Limb (tissue), 2 donors: ENCODE measurements around the gene GTSE1.
A peak's percentile ranks its signal among the peaks of the same experiment; 100 is the strongest.
"Not testable (repeated sequence)": the region's sequence is repeated elsewhere in the genome, so short reads cannot be mapped to it uniquely, and the experiment has no call there.

Source experiments
- DNase-seq, 2 donors: peaks; one replicate each; pipeline ENCODE4 v3.0.0-alpha.2; 2016; ENCODE audit errors: extremely low spot score in 2 of 2

The GTSE1 gene

GRCh38 chr22:46293577-46294260, 3.0 kb upstream of the GTSE1 start:
- peak in 1 of 2 donors; percentile 27 for DNase-seq

GRCh38 chr22:46294784-46295183, 1.9 kb upstream of the GTSE1 start:
- no peak for DNase-seq

DNA sequence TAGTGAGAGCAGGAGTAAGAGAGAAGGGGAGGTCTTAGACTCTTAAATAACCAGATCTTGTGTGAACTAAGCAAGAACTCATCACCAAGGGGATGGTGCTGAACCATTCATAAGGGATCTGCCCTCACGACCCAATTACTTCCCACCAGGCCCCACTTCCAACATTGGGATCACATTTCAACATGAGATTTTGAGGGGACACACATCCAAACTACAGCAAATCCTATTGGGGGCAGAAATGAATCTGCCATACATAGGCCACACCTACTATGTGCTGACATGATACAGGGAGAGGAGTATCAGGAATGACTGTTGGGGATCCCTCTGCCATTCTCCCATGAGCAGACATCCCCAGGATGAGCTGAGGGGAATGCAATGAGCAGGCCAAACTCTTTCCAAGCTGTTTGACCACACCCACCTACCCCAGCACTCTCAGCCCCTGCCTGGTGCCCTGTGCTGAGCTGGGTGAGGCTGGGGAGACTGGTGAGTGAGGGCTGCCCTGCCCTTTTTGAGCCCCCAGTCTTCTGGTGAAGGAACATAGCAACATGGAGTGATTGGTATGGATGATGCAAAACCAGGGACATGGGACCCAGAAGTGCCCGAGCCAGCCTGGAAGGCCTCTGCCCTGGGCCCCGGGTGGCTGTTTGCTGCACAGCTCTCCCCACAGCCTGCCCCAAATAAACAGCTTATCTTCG, 1.2 kb upstream of the GTSE1 start:
- DNase-seq = no peak

GRCh38 chr22:46297151-46297812, 612 bp downstream of the GTSE1 start:
- DNase-seq = no peak

GRCh38 chr22:46299101-46299500, 2.4 kb downstream of the GTSE1 start:
- DNase-seq = no peak

GRCh38 chr22:46300491-46300890, 3.8 kb downstream of the GTSE1 start:
- DNase-seq = no peak

DNA sequence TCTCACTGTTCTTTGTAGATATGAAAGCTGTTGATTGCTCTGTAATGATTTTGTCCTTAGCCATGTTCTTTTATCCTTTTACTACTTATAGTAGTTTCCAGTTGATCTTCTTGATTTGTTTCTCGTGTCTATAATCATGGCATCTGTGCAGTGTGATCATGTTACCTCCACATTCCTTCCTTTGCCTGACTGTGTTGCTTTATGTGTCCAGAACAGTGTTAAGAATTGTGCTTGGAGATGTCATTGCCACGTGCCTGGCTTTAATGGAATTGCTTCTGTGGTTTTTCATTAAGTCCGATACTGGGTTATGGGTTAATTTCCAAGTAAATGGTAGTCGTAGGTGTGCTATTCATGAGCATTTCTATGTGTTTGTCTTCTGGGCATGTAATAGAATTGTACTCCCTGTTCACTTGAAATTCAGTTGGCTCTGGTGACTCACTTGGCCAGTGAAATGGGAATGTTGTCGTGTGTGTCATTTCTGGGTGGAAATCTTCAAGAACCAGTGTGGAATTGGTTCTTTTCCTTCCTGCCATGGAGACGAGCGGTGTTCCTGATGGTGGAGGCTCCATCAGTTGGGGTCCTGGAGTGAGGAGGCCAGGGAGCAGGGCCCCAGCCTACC, 6.8 kb downstream of the GTSE1 start:
- DNase-seq = no peak

- no peak for DNase-seq
Observed at GRCh38 chr22:46308283-46308988, 11.8 kb downstream of the GTSE1 start.

- DNase-seq = no peak
Observed at GRCh38 chr22:46309526-46310085, 12.9 kb downstream of the GTSE1 start.

- no peak for DNase-seq
Observed at GRCh38 chr22:46312056-46312455, 15.4 kb downstream of the GTSE1 start.

DNA sequence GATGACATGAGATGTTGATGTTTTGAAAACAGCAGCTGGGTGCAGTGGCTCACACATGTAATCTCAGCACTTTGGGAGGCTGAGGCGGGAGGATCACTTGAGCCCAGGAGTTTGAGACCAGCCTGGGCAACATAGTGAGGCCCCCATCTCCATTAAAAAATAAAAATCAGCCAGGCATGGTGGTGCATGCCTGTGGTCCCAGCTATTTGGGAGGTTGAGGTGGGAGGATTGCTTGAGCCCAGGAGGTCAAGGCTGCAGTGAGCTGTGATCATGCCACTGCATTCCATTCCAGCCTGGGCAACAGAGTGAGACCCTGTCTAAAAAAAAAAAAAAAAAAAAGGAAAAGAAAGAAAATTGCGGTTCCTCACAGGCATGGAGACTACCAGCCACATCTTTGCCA, 16.2 kb downstream of the GTSE1 start:
- not testable (repeated sequence) for DNase-seq

DNA sequence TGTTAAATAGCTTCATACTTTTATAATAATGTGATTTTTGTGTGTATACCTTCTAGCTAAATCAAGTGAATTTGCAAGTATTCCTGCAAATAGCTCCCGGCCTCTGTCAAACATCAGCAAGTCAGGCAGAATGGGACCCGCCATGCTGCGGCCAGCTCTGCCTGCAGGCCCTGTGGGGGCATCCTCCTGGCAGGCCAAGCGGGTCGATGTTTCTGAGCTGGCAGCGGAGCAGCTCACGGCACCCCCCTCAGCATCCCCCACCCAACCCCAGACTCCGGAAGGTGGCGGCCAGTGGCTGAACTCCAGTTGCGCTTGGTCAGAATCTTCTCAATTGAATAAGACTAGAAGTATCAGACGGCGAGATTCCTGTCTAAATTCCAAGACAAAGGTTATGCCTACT, 19.3 kb downstream of the GTSE1 start:
- DNase-seq = no peak

DNA sequence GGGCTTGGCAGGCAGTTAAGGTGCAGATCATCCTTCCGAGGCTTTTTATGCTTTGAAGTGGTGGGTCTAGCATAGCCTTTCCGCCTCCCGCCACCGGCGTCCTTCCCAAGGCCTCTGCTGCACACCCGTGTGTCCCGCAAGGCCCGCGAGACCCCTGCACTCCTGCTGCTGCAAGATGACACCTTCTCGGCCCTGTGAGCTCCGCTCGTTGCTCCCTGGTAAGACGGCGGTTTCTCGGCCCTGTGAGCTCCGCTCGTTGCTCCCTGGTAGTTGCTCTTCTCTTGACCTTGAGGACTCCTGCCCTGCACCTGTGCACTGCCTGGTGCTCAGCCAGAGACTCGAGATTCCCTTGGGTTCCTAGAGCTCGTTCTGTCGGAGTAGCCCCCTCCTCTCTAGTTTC, 21.0 kb downstream of the GTSE1 start:
- DNase-seq = no peak

DNA sequence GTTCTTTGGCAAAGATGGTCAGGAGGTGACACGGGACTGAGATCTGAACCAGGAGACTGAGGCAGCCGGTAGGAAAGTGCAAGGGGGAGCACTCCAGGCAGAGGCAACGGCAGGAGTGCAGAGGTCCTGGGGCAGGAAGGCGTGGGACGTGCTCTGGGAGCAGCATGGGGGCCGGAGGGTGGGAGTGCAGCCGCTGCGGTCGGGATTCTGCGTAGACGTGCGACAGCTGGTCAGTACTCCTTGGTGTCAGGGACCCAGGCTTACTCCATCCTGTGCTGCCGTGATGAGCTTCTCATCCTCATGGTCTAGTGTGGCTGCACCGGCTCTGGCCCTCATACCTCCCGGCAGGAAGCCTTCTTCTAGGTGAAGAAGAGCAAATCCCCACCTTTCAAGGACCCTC, 21.9 kb downstream of the GTSE1 start:
- DNase-seq = no peak

DNA sequence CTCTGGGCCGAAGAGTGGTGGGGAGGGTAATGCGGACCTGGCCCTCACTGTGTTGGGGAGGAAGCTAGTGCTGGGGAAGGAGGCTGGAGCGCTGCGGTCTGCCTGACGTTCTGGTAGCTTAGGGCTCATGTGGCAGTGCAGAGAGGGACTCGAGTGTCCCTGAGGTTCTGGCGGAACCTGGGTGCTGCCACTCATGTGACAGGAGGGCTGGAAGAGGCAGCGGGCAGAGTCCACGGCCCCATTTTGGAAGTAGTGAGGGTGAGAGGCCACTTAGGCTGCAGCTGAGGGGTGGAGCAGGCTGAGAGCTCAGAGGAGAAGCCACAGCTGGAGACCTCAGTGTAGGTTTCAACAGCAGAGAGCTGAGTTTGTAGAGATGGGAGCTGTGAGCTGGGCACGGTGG, 22.6 kb downstream of the GTSE1 start:
- DNase-seq = no peak

DNA sequence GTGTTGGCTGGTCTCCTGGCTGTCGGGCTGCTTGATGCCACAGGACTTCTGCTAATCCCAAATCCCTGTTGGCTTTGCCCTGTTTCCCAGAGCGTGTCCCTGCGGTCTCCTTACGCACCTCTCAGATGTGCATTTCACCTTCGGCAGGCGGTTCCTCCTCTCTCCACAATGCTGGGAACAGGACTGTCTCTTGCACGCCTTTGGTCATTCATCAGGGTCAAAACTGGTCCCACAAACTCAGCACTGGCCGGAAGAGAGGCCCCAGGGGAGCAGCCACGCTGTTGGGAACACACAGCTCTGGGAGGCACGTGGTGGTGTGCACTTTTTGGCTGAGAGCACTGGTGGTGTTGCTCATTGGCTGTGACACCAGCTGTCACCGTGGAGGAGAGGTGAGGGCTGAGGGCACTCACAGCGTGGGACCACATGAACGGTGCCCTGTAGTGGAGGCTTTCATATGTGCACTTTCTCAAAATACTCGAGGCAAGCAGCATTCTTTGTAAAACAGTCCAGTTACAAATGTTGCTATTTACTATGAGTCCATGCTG, 23.6 kb downstream of the GTSE1 start:
- DNase-seq = no peak

DNA sequence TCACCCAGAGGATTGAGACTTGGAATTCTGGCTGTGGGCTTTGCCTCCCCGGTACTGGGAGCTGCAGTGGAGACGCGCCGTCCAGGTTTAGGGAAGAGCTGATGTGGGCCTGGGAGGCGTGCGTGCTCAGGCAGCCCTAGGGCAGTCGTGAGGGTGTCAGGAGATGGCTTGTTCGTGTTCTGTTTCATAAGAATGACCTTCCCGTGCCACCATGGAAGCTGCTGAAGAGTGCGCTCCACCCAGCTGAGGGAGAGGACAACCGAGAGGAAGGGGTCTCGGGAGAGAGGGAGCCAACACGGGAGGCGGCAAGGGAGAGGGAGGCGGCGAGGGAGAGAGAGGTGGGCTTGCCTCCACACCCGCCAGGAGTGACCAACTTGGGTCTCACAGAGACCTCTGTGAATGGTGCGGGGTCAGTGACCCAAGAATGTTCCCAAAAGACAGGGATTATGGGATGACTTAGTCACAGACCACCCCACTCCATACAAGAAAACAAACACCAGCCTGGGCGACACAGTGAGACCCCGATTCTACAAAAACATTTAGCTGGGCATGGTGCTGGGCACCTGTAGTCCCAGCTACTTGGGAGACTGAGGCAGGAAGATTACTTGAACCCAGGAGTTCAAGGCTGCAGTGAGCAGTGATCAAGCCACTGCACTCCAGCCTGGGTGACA, 24.2 kb downstream of the GTSE1 start:
- no peak for DNase-seq

DNA sequence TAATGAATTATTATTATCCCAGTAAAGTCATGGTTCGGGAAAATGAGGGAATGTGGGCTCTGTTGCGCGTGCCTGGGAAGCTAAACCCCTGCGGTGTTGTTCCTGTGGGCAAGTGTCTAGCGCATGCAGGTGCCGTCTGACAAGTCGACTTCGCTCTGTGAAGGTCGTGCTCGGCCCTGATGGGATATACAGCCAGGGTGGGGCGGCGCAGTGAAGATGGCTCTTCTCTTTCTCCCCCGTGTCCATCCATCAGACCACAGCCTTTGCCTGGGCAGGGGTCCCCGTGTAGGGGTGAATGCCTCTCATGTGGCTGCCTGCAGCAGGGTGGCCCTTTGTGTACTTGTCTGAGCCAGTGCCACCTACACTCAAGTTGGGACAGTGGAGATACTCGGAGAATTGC, 26.0 kb downstream of the GTSE1 start:
- DNase-seq = no peak

- DNase-seq = no peak
Observed at GRCh38 chr22:46323162-46323561, 26.5 kb downstream of the GTSE1 start.

DNA sequence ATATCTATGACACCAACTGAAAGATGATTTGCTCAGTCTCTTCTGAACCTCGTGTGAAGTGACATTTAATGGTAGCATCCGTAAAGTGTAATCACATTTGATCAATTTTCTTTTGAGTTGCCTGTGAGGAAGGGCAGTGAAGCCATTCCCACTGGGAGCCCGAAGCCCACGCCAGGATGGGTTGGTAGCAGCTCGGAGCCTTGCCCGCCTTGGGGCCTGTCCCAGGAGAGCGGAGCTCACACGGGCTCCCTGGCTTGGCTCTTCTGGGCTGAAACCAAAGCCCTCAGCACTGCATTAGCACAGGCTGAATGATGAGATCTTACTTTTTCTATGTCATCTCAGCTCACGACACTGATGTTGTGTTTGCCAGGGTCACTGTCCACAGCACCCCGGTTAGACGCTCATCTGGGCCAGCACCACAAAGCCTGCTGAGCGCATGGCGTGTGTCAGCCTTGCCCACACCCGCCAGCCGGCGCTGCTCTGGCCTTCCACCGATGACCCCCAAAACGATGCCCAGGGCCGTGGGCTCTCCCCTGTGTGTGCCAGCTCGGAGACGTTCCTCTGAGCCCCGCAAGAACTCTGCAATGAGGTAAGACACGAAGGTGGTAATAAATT, 29.5 kb downstream of the GTSE1 start:
- DNase-seq = no peak
